ENCODE data around the gene TXNRD1.
"Not testable (repeated sequence)": the region's sequence is repeated elsewhere in the genome, so short reads cannot be mapped to it uniquely, and the experiment has no call there.

The TXNRD1 gene

DNA sequence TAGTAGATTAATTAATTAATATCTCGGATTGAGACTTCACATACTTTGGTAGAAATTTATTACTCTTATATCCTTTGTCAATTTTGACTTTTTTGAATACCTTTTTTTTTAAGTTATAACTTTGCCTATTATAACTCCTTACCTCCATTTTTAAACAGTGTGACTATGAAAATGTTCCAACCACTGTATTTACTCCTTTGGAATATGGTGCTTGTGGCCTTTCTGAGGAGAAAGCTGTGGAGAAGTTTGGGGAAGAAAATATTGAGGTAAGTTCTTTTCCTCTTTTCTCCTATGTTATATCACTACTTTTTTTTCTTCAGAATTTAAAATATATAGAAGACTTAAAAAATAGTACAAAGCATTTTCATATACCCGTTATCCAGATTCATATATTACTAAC lies 115.8 kb downstream of the TXNRD1 start:
- FAIRE-seq, result peak; percentile 29

DNA sequence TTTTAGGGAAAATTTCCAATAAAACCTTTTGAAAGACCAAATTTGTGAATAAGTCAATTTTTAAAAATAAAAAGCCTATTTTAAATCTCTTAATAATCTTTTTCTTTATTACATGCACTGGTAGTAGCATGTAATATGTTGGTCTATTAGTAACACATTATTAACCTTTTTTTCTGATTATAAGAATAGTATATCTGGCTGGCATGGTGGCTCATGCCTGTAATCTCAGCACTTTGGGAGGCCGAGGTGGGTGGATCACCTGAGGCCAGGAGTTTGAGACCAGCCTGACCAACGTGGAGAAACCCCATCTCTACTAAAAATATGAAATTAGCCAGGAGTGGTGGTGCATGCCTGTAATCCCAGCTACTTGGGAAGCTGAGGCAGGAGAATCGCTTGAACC lies 116.7 kb downstream of the TXNRD1 start:
- FAIRE-seq, result not testable (repeated sequence)

DNA sequence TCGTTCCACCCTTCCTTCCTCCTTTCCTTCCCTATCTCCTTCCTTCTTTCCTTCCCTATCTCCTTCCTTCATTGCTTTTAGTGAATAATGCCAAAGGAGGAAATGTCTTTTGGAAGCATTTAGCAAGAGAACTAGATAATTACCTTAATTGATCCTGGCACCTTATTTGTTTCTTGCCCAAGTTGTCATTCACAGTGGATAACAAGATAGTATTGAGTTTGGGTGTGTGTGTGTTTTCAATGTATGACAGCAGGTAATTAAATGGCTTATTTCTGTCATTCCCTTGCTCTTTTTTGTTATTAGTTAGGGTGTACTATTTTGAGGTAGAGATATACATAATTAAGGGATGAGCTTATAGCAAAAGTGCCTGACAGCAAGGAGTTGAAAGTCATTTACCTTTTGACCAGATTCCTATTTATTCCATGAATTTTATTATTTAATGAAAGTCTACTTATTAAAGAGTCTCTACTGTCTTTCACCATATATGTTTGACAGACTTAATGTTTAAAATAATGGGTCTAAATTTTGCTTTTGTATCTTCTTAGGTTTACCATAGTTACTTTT lies 118.2 kb downstream of the TXNRD1 start:
- no peak for FAIRE-seq

DNA sequence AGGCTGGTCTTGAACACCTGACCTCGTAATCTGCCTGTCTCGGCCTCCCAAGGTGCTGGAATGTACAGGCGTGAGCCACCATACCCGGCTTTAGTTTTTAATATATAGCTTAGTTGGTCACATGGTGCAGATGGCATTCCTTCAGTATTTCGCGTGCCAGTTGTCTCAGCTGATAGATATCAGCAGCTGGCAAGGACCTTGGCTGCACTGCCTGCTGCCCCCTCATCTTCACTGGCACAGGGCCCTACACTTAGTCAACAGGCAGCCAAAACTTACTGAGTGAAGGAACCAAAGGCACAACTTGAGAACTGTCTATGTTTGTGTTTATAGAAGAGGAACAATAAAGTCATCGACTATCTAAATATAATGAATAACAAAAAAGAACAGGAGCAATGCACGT lies 119.0 kb downstream of the TXNRD1 start:
- no peak for FAIRE-seq

DNA sequence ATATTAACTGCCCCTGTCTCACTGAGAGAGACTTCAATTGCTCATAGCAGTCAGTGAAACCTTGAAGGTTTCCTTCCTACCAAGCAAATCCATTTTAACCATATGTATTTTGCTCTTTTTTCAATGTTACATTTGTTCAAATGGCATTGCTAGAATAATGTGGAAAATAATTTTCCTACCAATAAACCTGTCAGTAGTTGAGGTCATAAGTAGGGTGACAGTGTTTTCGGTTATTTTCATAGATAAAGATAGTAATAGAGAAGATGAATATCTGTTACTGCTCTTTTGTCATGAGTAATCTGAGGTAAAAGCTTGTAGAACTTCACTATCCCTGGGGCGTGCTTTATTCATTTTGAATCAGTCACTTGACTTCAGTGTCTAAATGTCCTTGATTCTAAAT lies 120.5 kb downstream of the TXNRD1 start:
- no peak for FAIRE-seq

DNA sequence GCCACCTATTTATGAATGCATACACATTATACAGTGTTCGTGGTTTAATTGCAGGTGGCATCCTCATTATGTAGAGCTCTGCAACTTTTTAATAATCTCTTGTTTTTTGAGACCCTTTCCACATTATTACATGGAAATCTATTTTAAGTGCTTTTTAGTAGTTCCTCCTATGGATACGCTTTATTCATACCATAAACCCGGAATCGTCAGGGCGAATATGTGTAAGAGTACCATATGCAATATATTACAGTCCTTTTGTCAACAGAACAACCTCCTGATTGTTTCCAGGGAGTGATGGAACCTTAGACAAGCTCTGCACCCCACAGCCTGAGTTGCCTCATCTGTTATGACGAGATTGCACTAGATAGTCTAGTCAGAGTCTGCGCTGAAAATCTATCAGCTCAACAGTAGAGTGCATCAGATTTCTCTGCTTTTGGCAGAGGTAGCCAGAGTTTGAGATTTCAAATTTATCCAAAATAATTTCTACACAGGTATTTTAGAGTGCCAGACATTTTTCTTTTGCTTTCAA lies 121.5 kb downstream of the TXNRD1 start:
- FAIRE-seq, result no peak

DNA sequence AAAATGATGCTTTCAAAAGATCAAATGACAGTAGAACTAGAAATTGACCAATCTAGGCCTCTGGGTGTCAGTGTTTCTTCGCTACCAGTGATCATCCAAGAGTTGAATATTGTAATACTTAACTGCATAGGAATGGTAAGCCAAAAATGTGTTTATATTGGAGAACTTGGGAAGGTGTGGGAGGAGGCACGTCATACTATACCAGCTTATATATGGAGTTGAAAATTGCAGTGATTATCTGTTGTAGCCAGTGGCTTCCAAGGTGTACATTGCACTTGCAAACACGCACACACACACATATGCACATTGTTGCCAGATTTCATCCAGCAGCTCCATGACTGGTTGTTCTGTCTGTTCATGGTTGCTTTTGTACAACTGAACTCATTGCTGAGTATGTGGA lies 124.1 kb downstream of the TXNRD1 start:
- no peak for FAIRE-seq

DNA sequence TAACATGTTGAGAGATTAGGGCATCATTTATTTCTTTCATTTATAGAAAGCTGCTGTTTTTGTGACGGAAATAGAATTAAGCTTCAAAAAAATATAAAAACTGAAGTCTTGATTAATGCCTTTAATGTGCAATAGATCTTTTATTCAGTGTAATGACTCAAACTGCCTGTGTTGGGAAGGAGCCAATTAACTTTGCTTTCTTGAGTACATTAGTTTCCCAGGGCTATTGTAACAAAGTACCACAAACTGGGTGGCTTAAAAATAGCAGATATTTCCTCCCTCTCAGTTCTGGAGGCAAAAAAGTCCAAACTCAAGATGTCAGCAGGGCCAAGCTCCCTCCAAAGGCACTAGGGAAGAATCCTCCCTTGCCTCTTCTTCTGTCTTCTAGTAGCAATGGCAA lies 124.6 kb downstream of the TXNRD1 start:
- no peak for FAIRE-seq

DNA sequence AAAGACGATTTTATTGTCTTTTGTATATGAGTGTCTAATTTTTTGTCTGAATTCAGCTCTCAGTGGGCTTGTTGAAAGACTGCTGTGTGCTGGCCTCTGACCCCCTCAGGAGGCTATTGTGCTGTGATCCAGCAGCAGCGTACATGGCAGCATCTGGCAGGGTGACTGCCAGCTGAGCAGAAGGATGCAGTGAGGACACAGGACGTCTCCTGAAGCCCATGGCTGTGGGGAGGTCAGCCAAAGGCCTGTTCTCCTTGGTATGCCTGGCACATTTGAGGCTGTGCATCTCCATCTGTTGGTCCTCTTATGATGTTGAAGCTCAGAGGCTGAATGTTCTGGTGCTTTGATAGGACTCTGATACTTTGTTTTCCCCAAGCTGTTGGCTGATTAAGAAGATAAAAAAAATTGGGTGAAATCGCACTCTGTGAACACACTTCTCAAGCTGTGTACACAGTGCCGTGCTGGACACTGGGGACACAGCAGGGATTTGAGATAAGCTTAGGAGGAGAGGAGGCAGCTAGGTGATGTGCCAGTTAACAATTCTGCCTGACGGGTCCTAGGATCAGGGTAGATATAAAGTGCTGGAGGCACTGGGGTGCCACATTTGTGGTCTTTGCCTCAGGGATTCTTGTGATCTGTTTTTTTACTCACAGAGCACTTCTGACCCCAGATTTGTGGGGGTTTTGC lies 125.5 kb downstream of the TXNRD1 start:
- no peak for FAIRE-seq

DNA sequence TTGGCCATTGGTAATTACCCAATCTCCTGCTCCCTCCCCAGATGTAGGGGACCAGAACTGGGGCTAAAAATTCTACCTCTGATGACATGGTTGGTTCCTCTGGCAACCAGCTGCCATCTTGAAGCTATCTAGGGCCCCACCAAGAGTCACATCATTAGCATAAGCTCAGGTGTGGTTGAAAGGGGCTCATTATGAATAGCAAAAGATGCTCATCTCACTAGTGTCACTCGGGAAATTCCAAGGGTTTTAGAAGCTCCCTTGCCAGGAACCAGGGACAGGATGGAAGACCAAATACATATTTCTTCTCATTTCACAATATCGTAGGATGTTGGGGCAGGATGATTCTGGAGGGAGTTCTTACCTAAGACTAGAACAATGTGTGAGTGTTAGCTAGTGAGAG lies 126.6 kb downstream of the TXNRD1 start:
- no peak for FAIRE-seq

DNA sequence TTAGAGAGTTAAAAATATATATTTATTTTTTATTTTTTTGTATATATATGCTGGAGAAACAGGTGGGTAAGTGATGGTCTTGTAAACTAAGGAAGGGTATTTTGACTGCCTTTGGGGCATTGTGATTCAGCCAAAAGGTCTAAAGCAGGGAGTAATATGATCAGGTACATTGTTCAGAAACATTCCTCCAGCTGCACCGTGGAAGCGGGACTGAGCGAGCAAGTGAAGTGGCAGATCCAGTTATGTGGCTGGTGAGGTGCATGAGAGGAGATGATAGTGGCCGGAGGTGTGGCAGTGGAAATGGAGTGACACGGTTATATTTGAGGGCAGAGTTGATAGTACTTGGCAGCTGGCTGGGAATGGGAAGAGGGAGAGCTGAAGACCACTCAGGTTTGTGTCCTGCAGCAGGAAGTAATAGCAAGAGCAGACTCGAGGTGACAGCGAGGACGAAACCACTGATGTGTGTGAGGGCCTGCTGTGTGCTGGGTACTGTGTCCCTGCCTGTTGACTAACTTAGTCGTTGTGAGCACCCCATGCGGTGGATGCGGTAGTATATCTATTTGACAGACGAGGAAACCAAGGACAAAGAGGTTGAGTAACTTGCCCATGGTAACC lies 127.2 kb downstream of the TXNRD1 start:
- no peak for FAIRE-seq

DNA sequence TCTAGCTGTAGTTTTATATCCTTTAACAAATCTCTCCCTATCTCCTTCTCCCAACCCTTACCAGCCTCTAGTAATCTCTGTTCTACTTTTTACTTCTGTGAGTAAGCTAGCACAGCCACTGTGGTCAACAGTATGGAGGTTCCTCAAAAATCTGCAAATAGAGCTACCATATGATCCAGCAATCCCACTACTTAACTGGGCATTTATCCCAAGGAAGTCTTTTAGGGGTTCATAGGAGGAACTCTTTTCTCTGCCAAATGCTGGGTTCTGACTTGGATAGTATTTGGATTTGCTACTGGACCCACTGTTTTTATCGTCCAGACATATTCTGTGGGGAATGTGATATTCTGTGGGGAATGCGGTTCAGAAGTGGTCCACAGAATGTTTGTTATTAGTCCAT lies 129.1 kb downstream of the TXNRD1 start:
- FAIRE-seq, result no peak

DNA sequence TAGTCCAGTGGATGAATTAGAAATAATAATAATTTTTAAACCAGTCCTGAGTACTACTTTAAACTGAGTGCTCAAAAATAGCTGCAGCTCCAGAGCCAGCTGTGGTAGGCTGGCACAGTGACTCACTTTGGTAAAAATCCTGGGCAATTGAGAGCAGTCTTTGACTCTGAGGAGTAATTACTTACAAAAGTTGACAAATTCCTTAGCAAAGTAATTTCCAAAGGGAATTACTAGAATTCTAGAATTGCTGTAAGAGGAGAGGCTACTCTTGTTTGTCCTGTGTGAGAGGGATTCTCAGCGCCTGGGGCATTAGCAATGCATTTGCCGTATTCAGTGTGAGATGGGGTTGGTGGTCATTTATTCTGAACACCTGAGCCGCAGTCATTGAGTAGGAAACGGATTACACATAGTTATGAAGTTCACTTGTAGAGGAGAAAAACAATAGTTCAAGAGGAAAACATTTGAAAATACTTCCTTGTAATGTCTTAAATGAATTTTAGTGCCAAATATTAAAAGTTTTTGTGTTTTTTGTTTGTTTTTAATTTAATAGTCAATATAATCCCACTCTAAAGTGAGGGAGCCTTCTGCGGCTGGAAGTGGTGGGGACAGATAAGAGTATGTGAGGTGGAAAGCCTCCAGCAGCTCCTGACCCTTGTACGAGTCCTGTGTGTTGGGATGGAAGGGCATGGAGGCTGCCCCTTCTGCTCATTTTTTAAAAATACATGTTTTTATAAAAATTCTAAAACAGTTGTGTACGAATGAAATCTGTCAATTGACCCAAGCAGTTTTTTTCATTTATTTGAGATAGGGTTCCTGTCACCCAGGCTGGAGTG lies 129.9 kb downstream of the TXNRD1 start:
- no peak for FAIRE-seq

DNA sequence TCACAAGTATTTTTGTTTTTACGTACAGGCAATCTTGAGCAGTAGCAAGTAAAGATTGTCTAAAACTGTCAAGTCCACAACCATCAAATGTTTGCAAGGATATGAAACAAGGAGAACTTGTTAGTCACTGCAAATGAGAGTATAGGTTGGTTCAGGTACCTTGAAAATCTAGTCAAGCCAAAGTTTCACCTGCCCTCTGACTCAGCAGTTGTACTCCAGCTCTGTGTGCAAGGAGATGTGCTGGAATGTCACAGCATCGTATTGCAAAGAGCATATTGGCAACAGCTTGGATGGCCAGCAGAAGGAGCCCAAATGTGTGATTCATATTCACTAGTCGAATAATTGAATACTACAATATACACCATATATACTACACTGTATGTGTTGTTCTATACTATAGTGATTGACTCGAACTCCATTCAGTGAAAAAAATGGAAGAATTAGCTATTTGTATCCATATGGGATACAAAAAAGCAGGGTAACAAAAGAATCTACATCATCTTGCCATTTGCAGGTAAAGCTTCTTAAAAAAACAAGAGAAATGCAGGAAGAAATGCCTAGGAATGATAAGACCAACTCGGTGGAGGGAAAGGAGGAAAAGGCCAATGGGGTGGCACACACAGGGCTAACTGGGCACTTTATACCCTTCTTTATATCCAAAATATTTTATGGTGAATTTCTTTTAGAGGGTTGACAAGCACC lies 131.9 kb downstream of the TXNRD1 start:
- no peak for FAIRE-seq

DNA sequence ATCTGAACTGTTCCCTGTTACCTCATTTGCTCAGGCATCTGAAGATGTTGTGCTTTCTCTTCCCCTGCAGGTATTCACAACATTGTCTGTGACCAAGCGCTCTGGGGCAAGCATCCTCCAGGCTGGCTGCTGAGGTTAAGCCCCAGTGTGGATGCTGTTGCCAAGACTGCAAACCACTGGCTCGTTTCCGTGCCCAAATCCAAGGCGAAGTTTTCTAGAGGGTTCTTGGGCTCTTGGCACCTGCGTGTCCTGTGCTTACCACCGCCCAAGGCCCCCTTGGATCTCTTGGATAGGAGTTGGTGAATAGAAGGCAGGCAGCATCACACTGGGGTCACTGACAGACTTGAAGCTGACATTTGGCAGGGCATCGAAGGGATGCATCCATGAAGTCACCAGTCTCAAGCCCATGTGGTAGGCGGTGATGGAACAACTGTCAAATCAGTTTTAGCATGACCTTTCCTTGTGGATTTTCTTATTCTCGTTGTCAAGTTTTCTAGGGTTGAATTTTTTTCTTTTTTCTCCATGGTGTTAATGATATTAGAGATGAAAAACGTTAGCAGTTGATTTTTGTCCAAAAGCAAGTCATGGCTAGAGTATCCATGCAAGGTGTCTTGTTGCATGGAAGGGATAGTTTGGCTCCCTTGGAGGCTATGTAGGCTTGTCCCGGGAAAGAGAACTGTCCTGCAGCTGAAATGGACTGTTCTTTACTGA lies 132.9 kb downstream of the TXNRD1 start:
- FAIRE-seq, result no peak

DNA sequence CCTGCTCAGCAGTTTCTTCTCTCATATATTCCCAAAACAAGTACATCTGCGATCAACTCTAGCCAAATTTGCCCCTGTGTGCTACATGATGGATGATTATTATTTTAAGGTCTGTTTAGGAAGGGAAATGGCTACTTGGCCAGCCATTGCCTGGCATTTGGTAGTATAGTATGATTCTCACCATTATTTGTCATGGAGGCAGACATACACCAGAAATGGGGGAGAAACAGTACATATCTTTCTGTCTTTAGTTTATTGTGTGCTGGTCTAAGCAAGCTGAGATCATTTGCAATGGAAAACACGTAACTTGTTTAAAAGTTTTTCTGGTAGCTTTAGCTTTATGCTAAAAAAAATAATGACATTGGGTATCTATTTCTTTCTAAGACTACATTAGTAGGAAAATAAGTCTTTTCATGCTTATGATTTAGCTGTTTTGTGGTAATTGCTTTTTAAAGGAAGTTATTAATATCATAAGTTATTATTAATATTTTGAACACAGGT lies 133.5 kb downstream of the TXNRD1 start:
- FAIRE-seq, result no peak

DNA sequence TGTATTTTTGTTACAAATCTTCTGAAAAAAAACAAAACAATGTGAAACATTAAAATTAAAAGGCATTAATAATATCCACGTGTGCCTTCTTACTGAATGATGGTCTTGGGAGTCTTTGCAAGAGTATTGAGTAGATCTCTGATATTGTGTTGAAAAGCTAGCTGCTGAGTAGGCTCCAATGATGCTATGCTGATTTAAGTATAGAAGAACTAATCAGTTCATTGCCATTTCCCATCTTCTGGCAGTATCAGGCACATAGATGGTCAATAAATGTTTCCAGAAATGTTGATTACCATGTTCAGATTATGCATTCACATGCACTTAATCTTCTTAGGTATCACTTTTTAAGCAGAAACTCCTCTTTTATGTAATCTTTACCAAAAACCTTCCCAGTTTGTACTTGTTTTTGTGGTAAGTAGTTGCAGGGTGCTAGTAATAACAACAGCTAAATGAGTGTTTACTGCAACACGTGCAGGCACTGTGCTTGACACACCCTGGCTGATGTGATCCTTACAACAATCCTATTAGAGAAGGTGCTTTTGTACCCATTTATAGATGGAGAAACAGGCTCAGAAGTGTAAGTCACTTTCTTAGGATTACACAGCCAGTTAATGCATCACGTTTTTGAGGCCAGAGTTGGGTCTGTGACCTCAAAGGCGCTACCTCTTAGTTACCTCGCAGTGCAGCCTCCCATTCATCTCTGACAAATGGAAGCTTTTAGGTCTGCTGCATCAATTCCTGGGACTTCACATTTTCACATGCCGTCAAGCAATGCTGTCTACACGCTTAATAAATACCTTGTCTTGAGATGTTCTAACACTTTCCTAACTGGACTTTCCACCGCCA lies 134.9 kb downstream of the TXNRD1 start:
- FAIRE-seq, result no peak

DNA sequence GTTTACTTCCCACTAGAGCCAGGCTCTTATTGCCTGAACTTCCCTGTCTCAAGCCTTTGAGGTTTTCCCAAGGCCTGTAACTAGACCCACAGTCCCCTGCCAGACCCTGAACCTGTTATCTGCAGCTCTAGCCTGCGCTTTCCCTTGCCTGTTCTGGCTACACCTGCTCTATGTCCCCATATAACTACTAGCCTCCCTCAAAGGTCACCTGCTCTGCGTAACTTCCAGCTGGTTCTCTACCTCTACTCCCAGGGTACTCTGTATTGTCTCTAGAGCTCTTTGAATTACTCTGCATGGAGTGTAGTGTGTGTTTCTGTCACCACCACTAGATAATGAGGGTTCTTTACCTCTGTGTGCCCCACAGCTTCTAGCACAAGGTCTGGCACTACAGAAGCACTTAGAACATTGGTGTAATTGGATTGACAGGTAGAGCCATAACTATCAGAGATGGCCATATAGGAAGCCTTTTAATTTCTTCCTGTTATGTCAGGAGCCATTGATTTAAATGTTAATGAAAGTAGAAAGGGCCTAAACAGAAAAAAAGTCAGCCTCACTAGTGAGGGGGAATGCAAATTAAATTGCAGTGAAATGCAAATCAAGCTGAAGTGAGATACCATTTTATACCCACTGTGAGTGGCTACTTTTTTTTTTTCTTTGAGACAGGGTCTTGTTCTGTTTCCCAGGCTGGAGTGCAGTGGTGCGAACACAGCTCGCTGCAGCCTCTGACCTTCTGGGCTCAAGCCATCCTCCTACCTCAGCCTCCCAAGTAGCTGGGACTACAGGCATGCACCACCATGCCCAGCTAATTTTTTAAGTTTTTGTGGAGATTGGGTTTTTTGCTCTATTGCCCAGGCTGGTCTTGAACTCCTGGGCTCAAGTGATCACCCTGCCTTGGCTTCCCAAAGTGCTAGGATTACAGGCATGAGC lies 135.7 kb downstream of the TXNRD1 start:
- FAIRE-seq, result no peak

DNA sequence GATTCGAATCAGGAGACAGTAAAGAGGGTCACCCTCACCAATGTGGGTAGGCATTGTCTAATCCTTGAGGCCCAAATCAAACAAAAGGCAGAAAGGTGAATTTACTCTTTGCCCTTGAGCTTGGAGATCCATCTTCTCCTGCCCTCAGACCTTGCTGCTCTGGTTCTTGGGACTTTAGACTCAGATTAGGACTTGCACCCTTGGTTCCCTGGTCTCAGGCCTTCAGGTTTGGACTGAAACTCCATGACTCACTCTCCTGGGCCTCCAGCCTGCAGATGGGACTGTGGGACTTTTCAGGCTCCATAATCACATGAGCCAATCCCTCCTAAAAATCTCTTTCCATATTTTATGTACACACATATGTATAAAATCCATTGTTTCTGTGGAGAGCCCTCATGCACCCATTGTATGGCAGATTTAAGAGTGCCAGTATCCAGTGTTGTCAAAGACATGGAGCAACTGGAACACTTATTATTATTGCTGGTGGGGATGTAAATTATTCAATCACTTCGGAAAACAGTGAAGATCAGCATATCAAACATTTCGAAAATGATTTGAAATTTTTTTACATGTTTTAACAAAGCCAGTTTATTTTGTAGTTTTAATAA lies 136.6 kb downstream of the TXNRD1 start:
- no peak for FAIRE-seq
